Measurements from ENCODE around the gene ROR1. TPM values are rescaled to one million over a fixed set of nuclear protein-coding genes. Genes with fewer than 3 reads are reported as not detected.
"Not testable (repeated sequence)": the region's sequence is repeated elsewhere in the genome, so short reads cannot be mapped to it uniquely, and the experiment has no call there.

The ROR1 gene
- total RNA-seq, 1 donor from 2014 or later, result 12.3 TPM

- no peak for DNase-seq (ENCODE audit: low spot score)
These were observed 314.0 kb downstream of the ROR1 start for GRCh38 chr1:64087768-64088167.

- DNase-seq (ENCODE audit: low spot score), result no peak
These were observed 316.6 kb downstream of the ROR1 start for GRCh38 chr1:64090436-64090835.

- DNase-seq (ENCODE audit: low spot score), result no peak
These were observed 319.1 kb downstream of the ROR1 start for GRCh38 chr1:64092851-64093371.

GRCh38 chr1:64093941-64094340 lies 320.1 kb downstream of the ROR1 start:
- no peak for DNase-seq (ENCODE audit: low spot score)

GRCh38 chr1:64095832-64096231 lies 322.0 kb downstream of the ROR1 start:
- DNase-seq (ENCODE audit: low spot score), result no peak

- DNase-seq (ENCODE audit: low spot score), result no peak
These were observed 324.0 kb downstream of the ROR1 start for GRCh38 chr1:64097859-64098258.

GRCh38 chr1:64098436-64098835 lies 324.6 kb downstream of the ROR1 start:
- no peak for DNase-seq (ENCODE audit: low spot score)

GRCh38 chr1:64098846-64099582 lies 325.2 kb downstream of the ROR1 start:
- no peak for DNase-seq (ENCODE audit: low spot score)

- no peak for DNase-seq (ENCODE audit: low spot score)
These were observed 327.0 kb downstream of the ROR1 start for GRCh38 chr1:64100791-64101190.

GRCh38 chr1:64104585-64104984 lies 330.8 kb downstream of the ROR1 start:
- DNase-seq (ENCODE audit: low spot score), result not testable (repeated sequence)

- DNase-seq (ENCODE audit: low spot score), result no peak
These were observed 333.3 kb downstream of the ROR1 start for GRCh38 chr1:64107118-64107519.

- no peak for DNase-seq (ENCODE audit: low spot score)
These were observed 333.8 kb downstream of the ROR1 start for GRCh38 chr1:64107632-64108031.

GRCh38 chr1:64110924-64111777 lies 337.3 kb downstream of the ROR1 start:
- no peak for DNase-seq (ENCODE audit: low spot score)

- DNase-seq (ENCODE audit: low spot score), result no peak
These were observed 338.0 kb downstream of the ROR1 start for GRCh38 chr1:64111787-64112186.

GRCh38 chr1:64112281-64112680 lies 338.5 kb downstream of the ROR1 start:
- no peak for DNase-seq (ENCODE audit: low spot score)

- no peak for DNase-seq (ENCODE audit: low spot score)
These were observed 340.3 kb downstream of the ROR1 start for GRCh38 chr1:64114012-64114525.

GRCh38 chr1:64116537-64116936 lies 342.7 kb downstream of the ROR1 start:
- DNase-seq (ENCODE audit: low spot score), result no peak

GRCh38 chr1:64117492-64117891 lies 343.7 kb downstream of the ROR1 start:
- no peak for DNase-seq (ENCODE audit: low spot score)

- no peak for DNase-seq (ENCODE audit: low spot score)
These were observed 348.1 kb downstream of the ROR1 start for GRCh38 chr1:64121766-64122385.

- DNase-seq (ENCODE audit: low spot score), result no peak
These were observed 348.8 kb downstream of the ROR1 start for GRCh38 chr1:64122588-64122987.

- no peak for DNase-seq (ENCODE audit: low spot score)
These were observed 351.1 kb downstream of the ROR1 start for GRCh38 chr1:64124704-64125440.
